Right ventricle myocardium superior (tissue), 1 donor: ENCODE results near the gene GNAZ. TPM values are rescaled to one million over a fixed set of nuclear protein-coding genes. Genes with fewer than 3 reads are reported as not detected.
A peak's percentile ranks its signal among the peaks of the same experiment; 100 is the strongest.
"Not testable (repeated sequence)": the region's sequence is repeated elsewhere in the genome, so short reads cannot be mapped to it uniquely, and the experiment has no call there.

Source experiments
- ATAC-seq: fragments of 200-7000 bp; cut with Tn5 transposase; one replicate; pipeline ENCODE4 v1.9.1; 2020; ENCODE audit warnings: mild to moderate bottlenecking; ENCODE audit not compliant: poor library complexity
- DNase-seq: peaks from one replicate; pipeline ENCODE4 v3.0.0-alpha.2; 2020
- intact Hi-C: fragments of 100-400 bp; cut with DNase I; formaldehyde crosslinking; loops from one replicate; pipeline ENCODE4 v1.11.2; 2022
- total RNA-seq: library from RNA; stranded (reverse); fragmentation: NEBNext Ultra II Directional; extraction: Animal tissue kit (Norgen Biotek cat#: 25700); gene quantifications from one replicate; pipeline ENCODE4 v1.2.1, GENCODE V29; 2021
- donor health status: DM: no; HTN: yes; CAD: no; lungs with severe emphysema.

The GNAZ gene
- total RNA-seq, 1 donor from 2014 or later, result 3.1 TPM

DNA sequence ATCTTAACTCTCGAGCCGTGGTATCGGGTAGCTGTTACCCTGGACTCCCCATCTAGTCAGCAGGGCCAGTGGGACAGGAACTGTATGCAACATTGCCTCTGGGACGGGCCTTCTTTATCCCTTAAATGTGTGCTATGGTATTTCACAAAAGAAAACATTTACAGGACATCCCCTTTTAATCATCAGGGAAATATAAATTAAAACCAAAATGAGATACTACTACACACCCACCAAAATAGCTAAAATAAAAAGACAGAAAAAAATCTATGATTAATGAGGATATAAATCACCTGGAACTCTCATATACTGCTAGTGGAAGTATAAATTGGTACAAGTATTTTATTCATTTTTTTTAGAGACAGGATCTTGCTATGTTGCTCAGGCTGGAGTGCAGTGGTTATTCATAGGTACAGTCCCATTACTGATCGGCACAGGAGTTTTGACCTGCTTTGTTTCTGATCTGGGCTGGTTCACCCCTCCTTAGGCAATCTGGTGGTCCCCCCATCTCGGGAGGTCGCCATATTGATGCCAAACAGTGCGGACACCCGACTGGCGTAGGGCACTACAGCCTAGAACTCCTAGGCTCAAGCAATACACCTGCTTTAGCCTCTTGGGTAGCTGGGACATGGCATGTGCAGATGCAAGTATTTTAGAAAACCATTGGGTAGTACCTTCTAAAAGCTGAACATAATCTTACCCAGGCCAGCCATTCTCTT lies 62.2 kb downstream of the GNAZ start:
- DNase-seq (no peak), ATAC-seq (no peak)
- intact Hi-C loops, result no loop called here

DNA sequence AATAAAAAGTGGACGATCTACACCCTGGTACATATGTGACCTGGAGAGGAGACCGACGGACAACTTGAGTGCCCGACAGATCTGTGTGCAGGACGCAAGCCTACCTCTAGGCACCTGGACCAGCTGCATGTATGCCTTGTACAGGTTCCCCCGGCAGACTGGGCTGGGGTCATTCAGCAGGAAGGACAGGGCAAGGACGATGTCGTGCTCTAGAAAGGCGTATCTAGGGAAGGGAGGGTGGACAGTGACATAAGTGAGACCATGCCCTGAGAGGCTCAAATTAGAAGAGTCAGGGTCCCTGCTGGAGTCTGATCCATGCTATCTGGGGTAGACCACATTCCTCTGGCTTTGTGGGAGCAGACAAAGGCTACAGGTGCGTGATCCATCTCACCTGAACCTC lies 63.6 kb downstream of the GNAZ start:
- ATAC-seq, result no peak
- no peak for DNase-seq

DNA sequence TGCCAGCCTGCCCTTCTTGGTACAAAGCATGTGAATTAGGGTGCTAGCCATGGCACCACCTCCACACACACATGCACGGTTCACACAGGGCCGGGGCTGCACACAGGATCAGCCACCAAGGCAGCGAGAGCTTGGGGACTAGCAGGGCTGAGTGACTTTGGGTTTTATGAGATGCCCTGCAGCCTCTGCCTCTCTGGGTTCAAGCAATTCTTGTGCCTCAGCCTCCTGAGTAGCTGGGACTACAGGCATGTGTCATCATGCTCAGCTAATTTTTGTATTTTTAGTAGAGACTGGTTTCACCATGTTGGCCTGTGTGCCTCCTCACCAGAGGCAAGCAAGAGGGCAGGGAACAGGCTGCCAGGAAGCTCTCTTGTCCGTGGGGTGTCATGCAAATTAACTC lies 66.7 kb downstream of the GNAZ start:
- ATAC-seq, DNase-seq, intact Hi-C loops: not testable (repeated sequence)

More for the DNA sequence above, 63.6 kb downstream of the GNAZ start:
- intact Hi-C loops, result no loop called here

DNA sequence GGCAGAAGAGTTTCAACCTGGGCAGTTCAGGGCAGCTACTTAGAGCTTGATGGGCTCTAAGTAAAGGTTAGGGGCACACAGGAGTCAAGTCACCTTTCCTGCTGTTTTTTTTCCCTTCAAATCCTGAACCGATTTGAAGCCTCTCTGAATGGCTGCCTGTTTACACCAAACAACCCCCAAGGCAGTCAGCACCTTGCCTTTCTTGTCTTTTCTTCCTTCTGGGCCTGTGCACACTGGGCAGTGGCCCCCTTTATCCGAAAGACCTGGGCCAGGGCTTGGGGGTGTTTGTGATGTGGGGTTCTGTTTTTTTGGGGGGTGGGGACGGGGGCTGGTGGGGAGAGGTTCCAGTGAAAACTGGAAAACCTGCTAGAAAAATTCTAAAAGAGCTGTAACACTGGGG lies 67.1 kb downstream of the GNAZ start:
- ATAC-seq (no peak), DNase-seq (no peak)
- intact Hi-C loops, result no loop called here

DNA sequence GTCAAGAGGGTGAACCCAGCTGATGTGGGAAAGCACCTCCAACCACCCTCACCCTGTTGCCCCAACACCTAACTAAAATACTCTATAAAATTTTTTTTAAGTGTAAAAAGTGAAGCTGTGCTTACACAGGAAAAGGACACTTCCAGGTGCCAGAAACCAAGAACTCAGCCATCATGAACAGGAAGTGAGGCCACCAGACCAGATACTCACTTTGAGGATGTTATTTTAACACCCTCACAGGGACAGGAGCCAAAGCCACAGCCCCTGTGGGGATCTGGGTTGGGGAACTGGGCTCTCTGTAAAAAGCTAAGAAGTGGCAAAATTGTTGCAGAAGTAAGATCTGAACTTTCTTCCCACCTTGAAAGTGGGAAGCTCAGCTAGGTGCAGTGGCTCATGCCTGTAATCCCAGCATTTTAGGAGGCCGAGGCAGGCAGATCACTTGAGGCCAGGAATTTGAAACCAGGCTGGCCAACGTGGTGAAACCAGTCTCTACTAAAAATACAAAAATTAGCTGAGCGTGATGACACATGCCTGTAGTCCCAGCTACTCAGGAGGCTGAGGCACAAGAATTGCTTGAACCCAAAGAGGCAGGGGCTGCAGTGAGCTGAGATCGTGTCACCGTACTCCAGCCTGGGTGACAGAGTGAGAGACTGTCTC lies 67.7 kb downstream of the GNAZ start:
- intact Hi-C loops, result no loop called here
- ATAC-seq, result no peak
- peak; percentile 38 for DNase-seq

DNA sequence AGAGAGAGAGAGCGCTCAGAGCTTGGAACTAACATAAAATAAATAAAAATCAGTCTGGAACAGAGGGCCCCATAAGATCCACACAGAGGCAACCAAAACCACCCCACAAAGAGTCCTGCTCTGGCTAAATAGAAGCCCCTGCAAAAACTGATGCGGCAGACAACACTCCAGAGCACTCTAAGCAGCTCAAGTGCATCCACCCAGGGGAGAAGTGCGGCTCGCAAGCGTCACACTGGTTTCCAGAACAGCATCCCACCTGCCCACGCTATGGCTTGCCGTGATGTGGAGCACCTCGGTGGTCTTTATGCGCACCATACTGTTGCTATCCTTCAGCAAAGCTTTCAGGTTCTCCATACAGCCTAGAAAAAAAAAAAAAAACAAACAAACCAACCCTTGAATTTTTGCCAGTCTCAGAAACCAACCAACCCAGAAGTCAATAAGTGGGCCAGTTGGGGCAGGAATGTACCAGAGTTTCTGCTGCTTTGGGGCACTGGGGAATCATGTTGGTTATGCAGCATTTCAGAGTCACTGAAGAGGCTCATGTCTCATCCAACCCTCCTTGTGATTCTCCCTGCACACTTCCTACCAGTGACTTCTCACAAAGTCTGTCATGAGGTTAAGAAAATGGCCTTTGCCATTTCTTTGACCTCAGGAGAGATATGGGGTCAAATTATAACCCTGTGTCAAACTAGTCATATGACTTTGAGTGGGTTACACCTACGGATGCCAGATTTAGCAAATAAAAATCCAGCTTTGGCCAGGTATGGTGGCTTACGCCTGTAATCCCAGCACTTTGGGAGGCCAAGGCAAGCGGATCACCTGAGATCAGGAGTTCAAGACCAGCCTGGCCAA lies 68.5 kb downstream of the GNAZ start:
- intact Hi-C loops, result no loop called here
- DNase-seq (no peak), ATAC-seq (no peak)

DNA sequence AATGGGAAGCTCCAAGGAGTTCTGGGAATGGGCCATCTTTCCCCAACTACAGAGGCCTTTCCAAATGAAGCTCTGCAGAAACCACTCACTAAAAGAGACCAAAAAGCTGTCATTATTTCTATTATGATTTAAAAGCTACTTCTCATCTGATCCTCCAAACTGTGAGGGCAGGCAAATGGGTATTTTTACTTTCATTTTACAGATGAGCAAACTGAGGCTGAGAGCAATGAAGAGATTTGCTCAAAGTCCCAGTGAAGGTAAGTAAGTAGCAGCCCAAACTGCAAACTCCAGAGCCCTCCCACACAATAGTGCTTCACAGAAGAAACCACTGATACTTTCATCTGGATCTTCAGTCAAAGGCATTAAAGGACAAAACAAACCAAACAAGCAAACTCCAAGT lies 70.1 kb downstream of the GNAZ start:
- intact Hi-C loops, result no loop called here
- ATAC-seq, result no peak
- no peak for DNase-seq

DNA sequence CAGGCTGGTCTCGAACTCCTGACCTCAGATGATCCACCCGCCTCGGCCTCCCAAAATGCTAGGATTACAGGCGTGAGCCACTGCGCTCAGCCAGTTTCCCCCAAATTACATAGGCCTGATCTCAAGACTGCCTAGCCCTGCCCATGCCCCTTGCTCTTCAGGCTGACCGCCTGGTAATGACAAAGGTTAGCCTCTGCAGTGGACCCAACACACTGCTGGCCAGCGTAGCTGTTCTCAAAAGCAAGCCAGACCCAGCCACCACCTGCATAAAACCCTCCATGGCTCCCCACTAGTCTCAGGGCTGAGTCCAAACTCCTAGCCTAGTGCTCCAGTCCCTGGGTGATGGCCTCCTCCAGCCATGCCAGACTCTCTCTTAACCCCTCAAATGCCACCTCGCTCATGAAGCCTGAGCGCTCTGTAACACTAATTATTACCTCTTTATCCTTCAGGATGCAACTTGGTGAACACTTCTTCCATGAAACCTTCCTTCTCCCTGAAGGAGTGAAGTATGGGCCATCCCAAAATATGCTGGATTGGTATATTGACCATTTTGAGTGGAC lies 72.3 kb downstream of the GNAZ start:
- intact Hi-C loops, result no loop called here
- DNase-seq (peak; percentile 36), ATAC-seq (no peak)

DNA sequence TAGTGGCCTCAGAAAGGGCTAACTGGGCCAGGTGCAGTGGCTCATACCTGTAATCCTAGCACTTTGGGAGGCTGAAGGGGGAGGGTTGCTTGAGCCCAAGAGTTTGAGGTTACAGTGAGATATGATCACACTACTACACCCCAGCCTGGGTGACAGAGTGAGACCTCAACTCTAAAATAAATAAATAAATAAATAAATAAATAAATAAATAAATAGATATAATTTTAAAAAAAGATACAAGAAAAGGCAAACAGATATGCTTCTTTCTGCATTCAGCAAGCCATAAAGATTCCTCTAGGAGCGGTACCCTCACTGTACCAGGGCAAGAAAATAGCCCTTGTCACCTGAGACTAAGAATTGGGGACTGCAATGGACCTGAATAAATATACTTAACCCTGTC lies 72.8 kb downstream of the GNAZ start:
- DNase-seq, result no peak
- ATAC-seq, result no peak
- intact Hi-C loops, result no loop called here

DNA sequence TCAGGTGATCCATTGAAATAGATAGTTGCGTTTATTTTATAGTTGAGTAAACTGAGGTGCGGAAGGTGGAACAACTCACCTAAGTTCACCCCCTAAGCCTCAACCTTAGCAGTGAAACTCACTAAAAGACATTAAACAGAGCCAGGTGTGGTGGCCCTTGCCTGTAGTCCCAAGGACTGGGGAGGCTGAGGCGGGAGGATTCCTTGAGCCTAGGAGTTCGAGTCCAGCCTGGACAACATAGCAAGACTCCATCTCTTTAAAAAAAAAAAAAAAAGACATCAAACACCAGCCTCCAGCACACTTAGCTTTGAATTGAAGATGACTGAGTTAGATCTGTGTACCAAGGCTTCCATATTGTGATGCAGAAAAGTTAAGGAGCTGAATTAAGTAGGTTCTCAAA lies 74.1 kb downstream of the GNAZ start:
- ATAC-seq (no peak), DNase-seq (no peak)
- intact Hi-C loops, result no loop called here

DNA sequence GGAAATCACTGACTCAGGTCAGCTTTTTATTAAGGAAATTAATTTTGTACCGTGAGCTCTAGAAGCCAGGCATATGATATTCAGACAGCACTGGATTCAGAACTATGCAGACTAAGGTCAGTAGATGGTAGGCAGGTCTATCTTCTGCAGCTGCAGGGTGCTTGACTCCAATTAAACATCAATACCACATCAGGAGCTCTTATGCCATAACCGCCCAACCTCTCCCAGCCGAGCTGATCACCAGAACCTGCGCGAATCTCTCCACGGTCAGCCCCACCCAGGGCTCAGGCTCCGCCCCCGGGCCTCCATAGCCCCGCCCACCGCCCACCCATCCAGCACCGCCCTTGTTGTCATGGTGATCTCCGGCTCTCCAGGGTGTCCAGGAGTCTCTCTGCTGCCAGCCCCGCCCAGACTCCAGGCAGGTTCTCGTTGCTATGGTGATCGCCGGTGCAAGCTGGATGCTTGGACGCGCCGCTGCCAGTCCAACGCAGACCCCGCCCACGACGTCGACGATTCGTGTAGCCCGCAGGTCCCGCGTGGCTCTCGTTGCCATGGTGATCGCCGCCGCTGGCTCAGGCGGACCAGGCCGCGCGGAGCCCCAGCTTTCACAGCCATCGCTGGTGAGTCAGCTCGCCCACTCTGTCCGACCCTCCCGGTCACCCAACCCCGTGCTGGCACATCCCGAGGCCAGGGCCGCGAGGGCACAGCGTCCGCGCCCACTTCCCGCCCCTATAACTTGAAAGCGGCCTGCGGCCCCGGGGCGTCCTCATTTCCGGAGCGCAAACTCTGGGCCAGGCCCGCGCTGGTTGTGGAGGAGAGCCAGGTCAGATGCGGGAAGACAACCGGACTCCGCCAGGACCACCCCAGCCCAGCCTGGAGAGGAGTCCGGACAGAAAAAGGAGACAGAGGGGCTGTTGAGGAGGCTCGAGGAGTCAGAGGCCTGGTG lies 74.9 kb downstream of the GNAZ start, which contains the start of gene RAB36:
TSS of gene RAB36 (plus strand) at position 546 of the 946 bp plus-strand sequence. CDS start 1,140 bp downstream, outside the sequence.
- ATAC-seq (peak; percentile 81), DNase-seq (peak; percentile 98)
- intact Hi-C loops, result no loop called here

DNA sequence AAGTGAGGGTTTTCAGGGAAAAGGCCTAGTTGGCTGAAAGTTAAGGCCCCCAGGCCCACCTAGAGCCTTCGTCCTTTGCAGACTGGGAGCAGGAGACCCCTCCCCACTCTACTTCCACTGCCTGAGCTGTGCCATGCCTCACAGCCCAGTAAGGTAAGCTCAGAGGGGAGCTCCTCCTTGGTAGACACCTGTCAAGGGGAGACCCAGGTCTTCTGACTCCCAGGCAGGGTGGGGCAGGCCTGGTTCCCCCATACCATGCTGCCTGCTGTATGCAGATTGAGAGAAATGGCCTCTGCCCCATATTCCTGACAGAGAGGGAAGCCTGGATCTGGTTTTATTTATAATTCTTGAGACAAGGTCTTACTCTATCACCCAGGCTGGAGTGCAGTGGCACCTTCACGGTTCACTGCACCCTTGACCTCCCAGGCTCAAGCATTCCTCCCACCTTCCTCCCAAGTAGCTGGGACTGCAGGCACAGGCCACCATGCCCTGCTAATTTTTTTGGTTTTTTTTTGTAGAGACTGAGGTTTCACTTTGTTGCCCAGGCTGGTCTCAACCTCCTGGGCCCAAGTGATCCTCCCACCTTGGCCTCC lies 75.7 kb downstream of the GNAZ start:
- DNase-seq, result no peak
- intact Hi-C loops, result no loop called here
- ATAC-seq, result no peak

DNA sequence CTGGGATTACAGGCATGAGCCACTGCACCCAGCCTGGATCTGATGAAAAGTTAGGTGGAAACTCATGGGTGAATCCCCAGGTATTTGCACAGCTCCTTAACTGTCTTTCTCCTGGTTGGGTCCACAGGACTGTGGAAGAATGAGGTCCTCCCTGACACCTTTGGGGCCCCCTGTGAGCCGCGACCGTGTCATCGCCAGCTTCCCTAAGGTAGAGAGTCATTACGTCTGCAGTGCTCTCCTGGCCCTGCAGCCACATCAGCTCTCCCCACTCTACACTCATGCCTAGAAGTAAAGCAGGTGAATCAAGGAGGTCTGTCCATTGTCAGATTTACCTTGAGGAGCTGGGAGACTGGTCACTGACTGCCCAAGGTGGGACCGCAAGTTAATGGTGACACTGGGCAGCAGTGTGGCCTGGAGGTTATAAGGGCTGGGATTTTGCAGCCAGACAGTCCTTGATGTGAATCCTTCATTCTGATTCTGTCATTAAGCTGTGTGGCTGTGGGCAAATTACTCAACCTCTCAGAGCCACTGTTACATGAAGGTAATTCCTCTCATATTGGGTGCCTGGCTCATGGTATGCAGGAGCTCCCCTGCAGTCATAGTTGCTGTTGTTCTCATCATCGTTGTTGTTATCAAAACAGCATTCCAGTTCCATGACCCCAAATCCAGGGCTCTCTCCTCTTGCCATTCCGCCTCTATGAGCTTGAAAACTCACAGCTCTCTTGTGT lies 76.3 kb downstream of the GNAZ start:
- DNase-seq (no peak), ATAC-seq (no peak)
- intact Hi-C loops, result no loop called here

DNA sequence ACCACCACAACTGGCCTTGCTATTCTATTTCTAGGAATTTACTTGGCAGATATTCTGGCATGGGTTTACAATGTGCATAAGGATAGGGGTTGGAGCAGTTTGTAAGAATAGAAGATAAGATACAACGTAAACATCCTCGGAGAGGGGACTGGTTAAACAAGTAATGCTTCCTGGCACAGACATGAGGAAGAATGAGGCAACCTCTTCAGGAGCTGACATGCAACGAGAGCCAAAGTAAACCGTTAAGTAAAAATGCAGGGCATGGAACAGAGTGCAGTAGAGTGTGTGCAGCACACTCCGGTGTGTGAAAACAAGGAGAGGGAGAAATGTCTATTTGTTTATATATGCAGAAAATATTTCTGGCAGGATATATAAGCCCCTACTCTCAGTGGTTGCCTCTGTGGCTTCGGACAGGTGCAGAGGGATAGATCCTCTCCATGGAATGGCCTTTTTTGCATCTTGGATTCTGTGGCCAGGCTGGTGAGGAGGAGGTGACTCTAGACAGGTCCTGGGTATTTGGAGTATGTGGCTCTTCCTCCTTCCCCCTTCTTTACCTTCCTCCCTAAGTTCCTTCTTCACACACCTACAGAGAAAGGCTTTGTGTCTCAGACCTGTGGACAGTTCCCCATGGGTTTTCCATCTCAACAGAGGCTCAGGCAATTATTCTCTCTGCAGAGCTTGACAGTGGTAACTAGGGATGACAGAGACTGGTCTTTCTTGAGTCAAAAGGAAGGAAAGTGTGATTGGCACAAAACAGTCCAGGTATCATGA lies 77.5 kb downstream of the GNAZ start:
- no peak for DNase-seq
- ATAC-seq, result no peak
- intact Hi-C loops, result no loop called here

DNA sequence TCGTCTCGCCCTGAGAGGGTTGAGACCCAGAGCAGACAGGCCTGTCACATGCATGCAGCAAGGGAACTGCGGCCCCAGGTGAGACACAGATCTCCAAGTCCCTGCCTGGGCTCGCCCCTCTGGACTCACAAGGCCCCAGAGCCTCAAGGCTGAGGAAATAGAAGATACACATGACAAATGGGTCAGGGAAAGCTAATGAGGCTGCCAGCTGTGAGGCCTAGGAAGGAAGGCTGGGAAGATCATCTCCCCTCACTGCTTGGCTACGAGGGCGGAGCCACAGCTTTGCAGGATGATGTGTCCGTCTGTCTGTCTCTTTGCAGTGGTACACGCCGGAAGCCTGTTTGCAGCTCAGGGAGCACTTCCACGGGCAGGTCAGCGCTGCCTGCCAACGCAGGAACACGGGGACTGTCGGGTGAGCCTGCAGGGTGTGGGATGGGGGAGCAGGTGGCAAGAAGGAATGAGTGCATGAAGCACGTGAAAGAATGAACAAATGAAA lies 79.5 kb downstream of the GNAZ start:
- DNase-seq (no peak), ATAC-seq (no peak)
- intact Hi-C loops, result no loop called here

DNA sequence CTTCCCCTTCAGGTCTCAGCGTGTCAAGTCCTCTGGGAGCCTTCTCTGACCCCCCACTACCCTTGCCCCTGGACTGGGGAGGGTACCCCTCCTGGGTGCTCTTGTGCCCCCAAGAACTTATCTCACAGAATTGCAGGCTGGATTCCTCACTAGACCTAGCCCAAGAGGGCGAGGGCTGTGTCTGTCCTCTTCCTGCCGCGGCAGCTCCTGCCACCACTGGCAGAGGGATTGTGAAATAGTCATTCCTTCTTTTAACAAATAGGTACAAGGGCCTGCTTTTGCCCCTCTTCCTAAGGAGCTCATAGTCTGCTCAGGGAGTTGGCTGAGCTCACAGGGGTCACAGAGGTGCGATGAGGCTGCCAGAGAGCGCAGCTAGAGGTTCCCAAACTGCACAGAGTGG lies 80.4 kb downstream of the GNAZ start:
- ATAC-seq, result no peak
- intact Hi-C loops, result no loop called here
- DNase-seq, result no peak
